ENCODE data around the gene SMAD3. TPM values are rescaled to one million over a fixed set of nuclear protein-coding genes. Genes with fewer than 3 reads are reported as not detected.

Gene SMAD3
- total and polyA plus RNA-seq, 10 of the 15 experiments (the other 5 are each of a cell fraction or from before 2014, with no cell fraction given) = 5.6 to 43.2 (median 16.0) TPM

GRCh38 chr15:67101911-67102598 lies 36.7 kb downstream of the SMAD3 start (continued):
- TF ChIP-seq FOXK2 (IDR thresholded peaks at IDR 0.05) (no peak), CEBPB (IDR thresholded peaks at IDR 0.05; ENCODE audit: borderline replicate concordance in 1 of 2, low read depth in 2 of 2, low read length in 2 of 2) (no peak), JUNB (IDR thresholded peaks at IDR 0.05) (peak; percentile 93), RFX5 (IDR thresholded peaks at IDR 0.05; ENCODE audit: low read depth, low read length) (no peak), ZNF24 (IDR thresholded peaks at IDR 0.05) (peak; percentile 84), CBFB (IDR thresholded peaks at IDR 0.05; ENCODE audit: low read depth) (peak; percentile 93), MLLT1 (IDR thresholded peaks at IDR 0.05) (peak; percentile 96), BMI1 (IDR thresholded peaks at IDR 0.05; ENCODE audit: borderline replicate concordance) (peak; percentile 89), MEF2B (IDR thresholded peaks at IDR 0.05; ENCODE audit: partially characterized antibody, poor library complexity, severe bottlenecking) (peak; percentile 93), TARDBP (IDR thresholded peaks at IDR 0.05; ENCODE audit: borderline replicate concordance) (0 out of 2 replicates have a peak, but pooled peaks have one; percentile 44), CHD4 (IDR thresholded peaks at IDR 0.05) (no peak), NR2F1 (conservative IDR thresholded peaks at IDR 0.05) (peak; percentile 89), SUPT20H (IDR thresholded peaks at IDR 0.05; ENCODE audit: borderline replicate concordance, control insufficient read depth, low read depth, low read length) (no peak), ZBTB4 (CRISPR knock-in tag; IDR thresholded peaks at IDR 0.05) (no peak), KAT2A (conservative IDR thresholded peaks at IDR 0.05; ENCODE audit: control insufficient read depth, low read depth, low read length) (no peak)
- TF ChIP-seq, protein P1, sequence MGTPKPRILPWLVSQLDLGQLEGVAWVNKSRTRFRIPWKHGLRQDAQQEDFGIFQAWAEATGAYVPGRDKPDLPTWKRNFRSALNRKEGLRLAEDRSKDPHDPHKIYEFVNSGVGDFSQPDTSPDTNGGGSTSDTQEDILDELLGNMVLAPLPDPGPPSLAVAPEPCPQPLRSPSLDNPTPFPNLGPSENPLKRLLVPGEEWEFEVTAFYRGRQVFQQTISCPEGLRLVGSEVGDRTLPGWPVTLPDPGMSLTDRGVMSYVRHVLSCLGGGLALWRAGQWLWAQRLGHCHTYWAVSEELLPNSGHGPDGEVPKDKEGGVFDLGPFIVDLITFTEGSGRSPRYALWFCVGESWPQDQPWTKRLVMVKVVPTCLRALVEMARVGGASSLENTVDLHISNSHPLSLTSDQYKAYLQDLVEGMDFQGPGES (IDR thresholded peaks at IDR 0.05) = no peak
- TF ChIP-seq, protein P2, sequence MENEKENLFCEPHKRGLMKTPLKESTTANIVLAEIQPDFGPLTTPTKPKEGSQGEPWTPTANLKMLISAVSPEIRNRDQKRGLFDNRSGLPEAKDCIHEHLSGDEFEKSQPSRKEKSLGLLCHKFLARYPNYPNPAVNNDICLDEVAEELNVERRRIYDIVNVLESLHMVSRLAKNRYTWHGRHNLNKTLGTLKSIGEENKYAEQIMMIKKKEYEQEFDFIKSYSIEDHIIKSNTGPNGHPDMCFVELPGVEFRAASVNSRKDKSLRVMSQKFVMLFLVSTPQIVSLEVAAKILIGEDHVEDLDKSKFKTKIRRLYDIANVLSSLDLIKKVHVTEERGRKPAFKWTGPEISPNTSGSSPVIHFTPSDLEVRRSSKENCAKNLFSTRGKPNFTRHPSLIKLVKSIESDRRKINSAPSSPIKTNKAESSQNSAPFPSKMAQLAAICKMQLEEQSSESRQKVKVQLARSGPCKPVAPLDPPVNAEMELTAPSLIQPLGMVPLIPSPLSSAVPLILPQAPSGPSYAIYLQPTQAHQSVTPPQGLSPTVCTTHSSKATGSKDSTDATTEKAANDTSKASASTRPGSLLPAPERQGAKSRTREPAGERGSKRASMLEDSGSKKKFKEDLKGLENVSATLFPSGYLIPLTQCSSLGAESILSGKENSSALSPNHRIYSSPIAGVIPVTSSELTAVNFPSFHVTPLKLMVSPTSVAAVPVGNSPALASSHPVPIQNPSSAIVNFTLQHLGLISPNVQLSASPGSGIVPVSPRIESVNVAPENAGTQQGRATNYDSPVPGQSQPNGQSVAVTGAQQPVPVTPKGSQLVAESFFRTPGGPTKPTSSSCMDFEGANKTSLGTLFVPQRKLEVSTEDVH (IDR thresholded peaks at IDR 0.05; ENCODE audit: low read depth, partially characterized antibody) = peak; percentile 73
- TF ChIP-seq, protein P3, sequence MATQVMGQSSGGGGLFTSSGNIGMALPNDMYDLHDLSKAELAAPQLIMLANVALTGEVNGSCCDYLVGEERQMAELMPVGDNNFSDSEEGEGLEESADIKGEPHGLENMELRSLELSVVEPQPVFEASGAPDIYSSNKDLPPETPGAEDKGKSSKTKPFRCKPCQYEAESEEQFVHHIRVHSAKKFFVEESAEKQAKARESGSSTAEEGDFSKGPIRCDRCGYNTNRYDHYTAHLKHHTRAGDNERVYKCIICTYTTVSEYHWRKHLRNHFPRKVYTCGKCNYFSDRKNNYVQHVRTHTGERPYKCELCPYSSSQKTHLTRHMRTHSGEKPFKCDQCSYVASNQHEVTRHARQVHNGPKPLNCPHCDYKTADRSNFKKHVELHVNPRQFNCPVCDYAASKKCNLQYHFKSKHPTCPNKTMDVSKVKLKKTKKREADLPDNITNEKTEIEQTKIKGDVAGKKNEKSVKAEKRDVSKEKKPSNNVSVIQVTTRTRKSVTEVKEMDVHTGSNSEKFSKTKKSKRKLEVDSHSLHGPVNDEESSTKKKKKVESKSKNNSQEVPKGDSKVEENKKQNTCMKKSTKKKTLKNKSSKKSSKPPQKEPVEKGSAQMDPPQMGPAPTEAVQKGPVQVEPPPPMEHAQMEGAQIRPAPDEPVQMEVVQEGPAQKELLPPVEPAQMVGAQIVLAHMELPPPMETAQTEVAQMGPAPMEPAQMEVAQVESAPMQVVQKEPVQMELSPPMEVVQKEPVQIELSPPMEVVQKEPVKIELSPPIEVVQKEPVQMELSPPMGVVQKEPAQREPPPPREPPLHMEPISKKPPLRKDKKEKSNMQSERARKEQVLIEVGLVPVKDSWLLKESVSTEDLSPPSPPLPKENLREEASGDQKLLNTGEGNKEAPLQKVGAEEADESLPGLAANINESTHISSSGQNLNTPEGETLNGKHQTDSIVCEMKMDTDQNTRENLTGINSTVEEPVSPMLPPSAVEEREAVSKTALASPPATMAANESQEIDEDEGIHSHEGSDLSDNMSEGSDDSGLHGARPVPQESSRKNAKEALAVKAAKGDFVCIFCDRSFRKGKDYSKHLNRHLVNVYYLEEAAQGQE (IDR thresholded peaks at IDR 0.05; ENCODE audit: low read depth, low read length) = no peak
